Naive thymus-derived CD8-positive, alpha-beta T cell (primary cell): Measurements from ENCODE around the gene LCNL1. TPM values are rescaled to one million over a fixed set of nuclear protein-coding genes. Genes with fewer than 3 reads are reported as not detected.

ENCODE experiments used
- ATAC-seq, 2 donors: fragments of 150-1000 bp; cut with Tn5 transposase in 1 of 2; sonication (Bioruptor Pico), chemical (Tn5 transposase) in 1 of 2; 1 replicate in 1 of 2; 2 replicates in 1 of 2; pipeline ENCODE4 v1.10.0; 2021; ENCODE audit warnings: mild to moderate bottlenecking in 2 of 2, moderate library complexity in 2 of 2
- POLR2A ChIA-PET: fragments of 350-600 bp; sonication (Branson Sonifier 250); formaldehyde crosslinking; loops from one replicate; lab custom pipeline; 2021; ENCODE audit warnings: antibody characterized with exemption; lab: Charles Lee
- DNase-seq, 10 donors: peaks; one replicate each; pipeline versions ENCODE4 v3.0.0 to v3.0.0-alpha.2; 2020 to 2022
- H3K27ac Mint-ChIP-seq, 10 donors: one replicate each; pipeline ENCODE4 v1.8.0; 2020 to 2022; ENCODE audit warnings: mild to moderate bottlenecking in 10 of 10, mixed read lengths in 10 of 10, moderate library complexity in 4 of 10, inconsistent platforms in 1 of 10
- H3K27me3 Mint-ChIP-seq, 5 donors: one replicate each; pipeline ENCODE4 v1.8.0; 2021 to 2022; ENCODE audit warnings: mixed read lengths in 5 of 5
- H3K36me3 Mint-ChIP-seq, 3 donors: one replicate each; pipeline ENCODE4 v1.8.0; 2020 to 2022; ENCODE audit warnings: mixed read lengths in 3 of 3, mild to moderate bottlenecking in 2 of 3, inconsistent platforms in 1 of 3
- H3K4me1 Mint-ChIP-seq, 4 donors: one replicate each; pipeline ENCODE4 v1.8.0; 2021 to 2022; ENCODE audit warnings: mixed read lengths in 4 of 4
- H3K4me3 Mint-ChIP-seq, 10 donors: one replicate each; pipeline ENCODE4 v1.8.0; 2020 to 2022; ENCODE audit warnings: mild to moderate bottlenecking in 10 of 10, mixed read lengths in 10 of 10, moderate library complexity in 6 of 10, inconsistent platforms in 1 of 10
- H3K9me3 Mint-ChIP-seq, 9 donors: one replicate each; pipeline ENCODE4 v1.8.0; 2020 to 2022; ENCODE audit warnings: mixed read lengths in 9 of 9, mild to moderate bottlenecking in 3 of 9, inconsistent platforms in 1 of 9, moderate library complexity in 1 of 9
- polyA plus RNA-seq, 3 donors: library from polyadenylated mRNA; unstranded; fragments of 300-500 nt; fragmentation: Illumina TruSeq; gene quantifications; one replicate each; pipeline ENCODE4 v1.2.3, GENCODE V29; 2021
- total RNA-seq, 8 experiments: library from RNA in 2 of 8; stranded (reverse) in 2 of 8; gene quantifications; one replicate each; pipeline ENCODE4 v1.2.3 and lab custom pipeline; 2021 to 2026

LCNL1 gene
- total RNA-seq (under 1 TPM; 0.44 to 0.74 TPM), polyA plus RNA-seq (not detected), total RNA-seq (lab: John Stamatoyannopoulos, UW) (0 to 0.37 (median 0.07) reads per million in 6 experiments)

GRCh38 chr9:136982232-136983051 is at the start of gene LCNL1:
TSS of gene LCNL1 (plus strand) at chr9:136982993. CDS start at chr9:136983587, 594 bp downstream.
- POLR2A ChIA-PET = interaction anchor here (0.5 to 1.2 kb wide), 3 partner anchors 9 to 85 kb away, joined by 3 to 4 read pairs (median 3); no protein-coding TSS in a partner anchor
- Mint-ChIP-seq H3K4me1 (peaks cover 3 to 9% (median 8%) of the 10 kb centered on the region in 4 donors), H3K27me3 (peaks cover 3 to 27% (median 10%) of the 10 kb centered on the region in 5 donors), H3K36me3 (no peaks in the 10 kb centered on the region), H3K4me3 (peak within 1 kb of the TSS in 8 of 10 donors; percentile 1 to 73 (median 35)), H3K27ac (peak within 1 kb of the TSS in 2 of 10 donors; percentile 13 to 31), H3K9me3 (no peaks in the 10 kb centered on the region)
- no peak for DNase-seq
- ATAC-seq = no peak

- Mint-ChIP-seq H3K9me3 (no peaks in the 10 kb centered on the region), H3K27me3 (no peaks in the 10 kb centered on the region), H3K36me3 (peaks cover 0 to 5% (median 2%) of the 10 kb centered on the region in 3 donors), H3K4me3 (no peak overlapping the region), H3K4me1 (peaks cover 0 to 8% (median 4%) of the 10 kb centered on the region in 4 donors), H3K27ac (peak overlapping the region in 1 of 10 donors; percentile 39)
- no peak for ATAC-seq
- DNase-seq = no peak
- POLR2A ChIA-PET = interaction anchor here (0.7 kb wide), 1 partner anchor 162 kb away, joined by 3 read pairs; no protein-coding TSS in a partner anchor
Measured at GRCh38 chr9:136934277-136934676, 48.5 kb upstream of the LCNL1 start.

GRCh38 chr9:136935651-136936050 is 47.1 kb upstream of the LCNL1 start:
- no peak overlapping the region for H3K27ac Mint-ChIP-seq
- H3K27me3 Mint-ChIP-seq = no peaks in the 10 kb centered on the region
- POLR2A ChIA-PET = interaction anchor here (0.7 kb wide), 1 partner anchor 410 kb away, joined by 3 read pairs; no protein-coding TSS in a partner anchor

GRCh38 chr9:136936645-136937170 is 46.1 kb upstream of the LCNL1 start:
- H3K9me3 Mint-ChIP-seq = no peaks in the 10 kb centered on the region
- ATAC-seq = no peak
- peaks cover 0 to 17% (median 2%) of the 10 kb centered on the region in 3 donors for H3K36me3 Mint-ChIP-seq
- no peak overlapping the region for H3K4me3 Mint-ChIP-seq
- peaks cover 0 to 8% (median 5%) of the 10 kb centered on the region in 4 donors for H3K4me1 Mint-ChIP-seq
- H3K27ac Mint-ChIP-seq = peak overlapping the region in 1 of 10 donors; percentile 19
- POLR2A ChIA-PET = no interaction called here
- DNase-seq = no peak
- H3K27me3 Mint-ChIP-seq = no peaks in the 10 kb centered on the region

More at GRCh38 chr9:136935651-136936050, 47.1 kb upstream of the LCNL1 start:
- H3K4me3 Mint-ChIP-seq = no peak overlapping the region
- peaks cover 0 to 8% (median 4%) of the 10 kb centered on the region in 4 donors for H3K4me1 Mint-ChIP-seq
- no peak for ATAC-seq
- DNase-seq = no peak
- H3K9me3 Mint-ChIP-seq = no peaks in the 10 kb centered on the region
- peaks cover 0 to 11% (median 2%) of the 10 kb centered on the region in 3 donors for H3K36me3 Mint-ChIP-seq

DNA sequence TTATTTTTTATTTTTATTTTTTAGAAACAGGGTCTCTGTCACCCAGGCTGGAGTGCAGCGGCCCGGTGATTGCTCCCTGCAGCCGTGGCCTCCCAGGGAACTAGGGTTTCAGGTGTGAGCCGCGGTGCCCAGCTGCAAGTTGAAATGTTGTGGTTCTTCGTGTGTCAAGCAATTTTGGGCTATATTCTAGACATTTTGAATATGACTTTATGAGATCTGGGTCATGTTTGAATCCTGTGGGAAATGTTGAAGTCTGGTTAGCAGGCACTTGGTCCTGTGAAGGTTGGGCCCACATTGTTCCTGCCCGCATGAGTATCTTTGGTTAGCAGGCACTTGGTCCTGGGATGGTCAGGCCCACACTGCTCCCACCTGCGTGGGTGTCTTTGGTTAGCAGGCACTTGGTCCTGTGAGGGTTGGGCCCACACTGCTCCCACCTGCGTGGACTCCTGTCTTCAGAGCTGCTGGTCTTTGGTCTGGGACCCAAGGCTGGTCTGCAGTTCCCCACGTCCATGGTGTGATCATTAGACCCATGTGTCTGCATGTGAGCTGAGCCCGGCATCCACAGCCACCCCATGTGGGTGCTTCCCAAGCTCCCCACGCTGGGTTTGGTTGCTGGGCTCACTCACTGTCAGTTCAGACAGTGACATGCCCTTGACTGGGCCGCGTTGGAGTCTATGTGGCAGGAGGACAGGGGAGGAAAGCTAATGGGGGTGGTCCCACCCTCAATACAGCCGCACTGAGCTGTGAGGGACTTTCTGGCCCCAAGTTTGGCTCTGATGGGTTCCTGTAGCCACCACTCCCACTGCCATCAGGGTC is 45.4 kb upstream of the LCNL1 start:
- ATAC-seq (no peak), DNase-seq (peak in 1 of 10 donors; percentile 50)
- peaks cover 0 to 9% (median 6%) of the 10 kb centered on the region in 4 donors for H3K4me1 Mint-ChIP-seq
- H3K27me3 Mint-ChIP-seq = no peaks in the 10 kb centered on the region
- no peak overlapping the region for H3K4me3 Mint-ChIP-seq
- H3K9me3 Mint-ChIP-seq = no peaks in the 10 kb centered on the region
- H3K27ac Mint-ChIP-seq = peak overlapping the region in 1 of 10 donors; percentile 19
- peaks cover 0 to 23% (median 2%) of the 10 kb centered on the region in 3 donors for H3K36me3 Mint-ChIP-seq
- POLR2A ChIA-PET = interaction anchor here (0.6 to 0.7 kb wide), 2 partner anchors 21 to 91 kb away, joined by 3 read pairs; no protein-coding TSS in a partner anchor

DNA sequence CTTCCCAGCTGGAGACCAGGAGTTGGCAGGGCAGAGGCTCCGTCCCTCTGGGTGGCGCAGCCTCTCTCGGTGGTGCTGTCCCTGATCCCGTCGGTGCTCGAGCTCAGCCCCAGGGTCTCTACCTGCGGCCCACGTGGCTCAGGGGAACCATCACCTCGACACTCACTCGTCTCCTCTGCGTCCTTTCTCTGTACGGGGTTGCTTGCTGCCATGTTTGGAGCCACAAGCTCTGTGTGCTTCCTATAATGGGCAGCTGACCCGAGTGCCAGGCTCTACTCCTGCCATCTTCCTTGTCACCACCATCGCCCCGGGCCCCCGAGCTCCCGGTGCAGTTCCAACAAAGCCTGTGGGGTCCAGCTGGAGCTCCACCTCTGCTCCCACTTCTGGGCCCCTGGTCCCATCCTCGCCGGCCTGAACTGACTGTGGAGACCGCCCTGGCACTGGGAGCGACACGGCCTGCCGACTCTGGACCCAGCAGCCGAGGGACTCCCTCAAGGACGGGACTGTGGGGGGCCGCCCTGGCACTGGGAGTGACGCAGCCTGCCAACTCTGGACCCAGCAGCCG is 43.3 kb upstream of the LCNL1 start:
- H3K4me3 Mint-ChIP-seq = no peak overlapping the region
- peaks cover 0 to 23% (median 2%) of the 10 kb centered on the region in 3 donors for H3K36me3 Mint-ChIP-seq
- H3K27me3 Mint-ChIP-seq = no peaks in the 10 kb centered on the region
- POLR2A ChIA-PET = interaction anchor here (0.6 kb wide), 1 partner anchor 15 kb away, joined by 3 read pairs; no protein-coding TSS in a partner anchor
- no peaks in the 10 kb centered on the region for H3K9me3 Mint-ChIP-seq
- DNase-seq (peak in 1 of 10 donors; percentile 59), ATAC-seq (no peak)
- H3K4me1 Mint-ChIP-seq = peaks cover 0 to 16% (median 4%) of the 10 kb centered on the region in 4 donors
- peak overlapping the region in 1 of 10 donors; percentile 34 for H3K27ac Mint-ChIP-seq

GRCh38 chr9:136939996-136940525 is 42.7 kb upstream of the LCNL1 start:
- POLR2A ChIA-PET = no interaction called here
- H3K4me3 Mint-ChIP-seq = no peak overlapping the region
- DNase-seq = peak in 1 of 10 donors; percentile 43
- H3K27me3 Mint-ChIP-seq = no peaks in the 10 kb centered on the region
- no peak for ATAC-seq
- no peaks in the 10 kb centered on the region for H3K9me3 Mint-ChIP-seq
- no peak overlapping the region for H3K27ac Mint-ChIP-seq
- peaks cover 3 to 21% (median 9%) of the 10 kb centered on the region in 4 donors for H3K4me1 Mint-ChIP-seq
- H3K36me3 Mint-ChIP-seq = peaks cover 0 to 23% (median 2%) of the 10 kb centered on the region in 3 donors

- peaks cover 0 to 23% (median 2%) of the 10 kb centered on the region in 3 donors for H3K36me3 Mint-ChIP-seq
- POLR2A ChIA-PET = no interaction called here
- no peaks in the 10 kb centered on the region for H3K9me3 Mint-ChIP-seq
- no peak overlapping the region for H3K4me3 Mint-ChIP-seq
- no peak overlapping the region for H3K27ac Mint-ChIP-seq
- H3K4me1 Mint-ChIP-seq = peaks cover 3 to 21% (median 9%) of the 10 kb centered on the region in 4 donors
- ATAC-seq = no peak
- peak in 1 of 10 donors; percentile 59 for DNase-seq
- no peaks in the 10 kb centered on the region for H3K27me3 Mint-ChIP-seq
Measured at GRCh38 chr9:136940526-136941230, 42.1 kb upstream of the LCNL1 start.

- POLR2A ChIA-PET = no interaction called here
- DNase-seq (peak in 1 of 10 donors; percentile 63), ATAC-seq (no peak)
- peaks cover 3 to 20% (median 9%) of the 10 kb centered on the region in 4 donors for H3K4me1 Mint-ChIP-seq
- H3K9me3 Mint-ChIP-seq = no peaks in the 10 kb centered on the region
- peak overlapping the region in 3 of 10 donors; percentile 24 to 29 (median 29) for H3K4me3 Mint-ChIP-seq
- peaks cover 0 to 23% (median 2%) of the 10 kb centered on the region in 3 donors for H3K36me3 Mint-ChIP-seq
- H3K27ac Mint-ChIP-seq = peak overlapping the region in 1 of 10 donors; percentile 34
- no peaks in the 10 kb centered on the region for H3K27me3 Mint-ChIP-seq
Measured at GRCh38 chr9:136941231-136942111, 41.3 kb upstream of the LCNL1 start.
